ENCODE results near the gene PPP1R37. TPM values are rescaled to one million over a fixed set of nuclear protein-coding genes. Genes with fewer than 3 reads are reported as not detected.
"Not testable (repeated sequence)": the region's sequence is repeated elsewhere in the genome, so short reads cannot be mapped to it uniquely, and the experiment has no call there.

The PPP1R37 gene
- polyA plus RNA-seq, 1 donor = 22.1 TPM

GRCh38 chr19:45114116-45114515 lies 21.1 kb downstream of the PPP1R37 start:
- DNase-seq (ENCODE audit: low read depth) = no peak

- DNase-seq (ENCODE audit: low read depth) = no peak
These were observed 23.0 kb downstream of the PPP1R37 start for GRCh38 chr19:45115809-45116615.

- DNase-seq (ENCODE audit: low read depth) = no peak
These were observed 24.2 kb downstream of the PPP1R37 start for GRCh38 chr19:45117167-45117594.

- no peak for DNase-seq (ENCODE audit: low read depth)
These were observed 24.7 kb downstream of the PPP1R37 start for GRCh38 chr19:45117671-45118070.

- DNase-seq (ENCODE audit: low read depth) = no peak
These were observed 25.1 kb downstream of the PPP1R37 start for GRCh38 chr19:45118106-45118505.

- DNase-seq (ENCODE audit: low read depth) = not testable (repeated sequence)
These were observed 25.8 kb downstream of the PPP1R37 start for GRCh38 chr19:45118591-45119355.

- DNase-seq (ENCODE audit: low read depth) = no peak
These were observed 26.6 kb downstream of the PPP1R37 start for GRCh38 chr19:45119582-45119981.

- DNase-seq (ENCODE audit: low read depth) = no peak
These were observed 28.9 kb downstream of the PPP1R37 start for GRCh38 chr19:45121827-45122345.

GRCh38 chr19:45122832-45123231 lies 29.9 kb downstream of the PPP1R37 start:
- DNase-seq (ENCODE audit: low read depth) = no peak

- no peak for DNase-seq (ENCODE audit: low read depth)
These were observed 30.5 kb downstream of the PPP1R37 start for GRCh38 chr19:45123440-45123850.

- DNase-seq (ENCODE audit: low read depth) = no peak
These were observed 31.0 kb downstream of the PPP1R37 start for GRCh38 chr19:45124021-45124420.

GRCh38 chr19:45125360-45125759 lies 32.4 kb downstream of the PPP1R37 start:
- no peak for DNase-seq (ENCODE audit: low read depth)

GRCh38 chr19:45125975-45126493 lies 33.1 kb downstream of the PPP1R37 start:
- no peak for DNase-seq (ENCODE audit: low read depth)

GRCh38 chr19:45126654-45127053 lies 33.7 kb downstream of the PPP1R37 start:
- DNase-seq (ENCODE audit: low read depth) = no peak

GRCh38 chr19:45128146-45128545 lies 35.2 kb downstream of the PPP1R37 start:
- no peak for DNase-seq (ENCODE audit: low read depth)

GRCh38 chr19:45128806-45129205 lies 35.8 kb downstream of the PPP1R37 start:
- DNase-seq (ENCODE audit: low read depth) = no peak

- DNase-seq (ENCODE audit: low read depth) = no peak
These were observed 37.3 kb downstream of the PPP1R37 start for GRCh38 chr19:45130236-45130635.

GRCh38 chr19:45130888-45131615 lies 38.1 kb downstream of the PPP1R37 start:
- DNase-seq (ENCODE audit: low read depth) = no peak

GRCh38 chr19:45133661-45134060 lies 40.7 kb downstream of the PPP1R37 start:
- no peak for DNase-seq (ENCODE audit: low read depth)

GRCh38 chr19:45135176-45135885 lies 42.4 kb downstream of the PPP1R37 start:
- no peak for DNase-seq (ENCODE audit: low read depth)
